Natural killer cell (primary cell): ENCODE measurements around the gene TEX2. TPM values are rescaled to one million over a fixed set of nuclear protein-coding genes. Genes with fewer than 3 reads are reported as not detected.
A peak's percentile ranks its signal among the peaks of the same experiment; 100 is the strongest.

ENCODE experiments used
- ATAC-seq, 3 donors: fragments of 150-1000 bp in 2 of 3; fragments of 200-7000 bp in 1 of 3; cut with Tn5 transposase; 1 replicate in 1 of 3; 2 replicates in 2 of 3; pipeline ENCODE4 v1.10.0; 2021; ENCODE audit warnings: mild to moderate bottlenecking in 2 of 3, moderate library complexity in 2 of 3
- DNase-seq, 2 donors: peaks; one replicate each; pipeline versions ENCODE4 v3.0.0 to v3.0.0-alpha.2; 2013 to 2021; ENCODE audit warnings: mixed read lengths in 1 of 2
- H3K27ac ChIP-seq: one replicate; pipeline ENCODE4 v1.5.1; 2013; ENCODE audit warnings: mild to moderate bottlenecking, low read length
- H3K27me3 ChIP-seq: one replicate; pipeline ENCODE4 v1.6.1; 2013; ENCODE audit warnings: low read length; ENCODE audit not compliant: control insufficient read depth, insufficient read depth
- H3K36me3 ChIP-seq: one replicate; pipeline ENCODE4 v1.6.1; 2013; ENCODE audit warnings: low read length; ENCODE audit not compliant: control insufficient read depth, insufficient read depth
- H3K4me1 ChIP-seq: one replicate; pipeline ENCODE4 v1.6.1; 2013; ENCODE audit warnings: low read length; ENCODE audit not compliant: control insufficient read depth, insufficient read depth
- H3K4me3 ChIP-seq: one replicate; pipeline ENCODE4 v1.5.1; 2013; ENCODE audit warnings: low read length
- H3K9me3 ChIP-seq: one replicate; pipeline ENCODE4 v1.6.1; 2013; ENCODE audit warnings: low read length; ENCODE audit not compliant: control insufficient read depth, insufficient read depth
- H3K27ac Mint-ChIP-seq, 2 donors: one replicate each; pipeline ENCODE4 v1.8.0; 2022; ENCODE audit warnings: mild to moderate bottlenecking in 2 of 2, mixed read lengths in 2 of 2, moderate library complexity in 1 of 2
- H3K27me3 Mint-ChIP-seq, 2 donors: one replicate each; pipeline ENCODE4 v1.8.0; 2022; ENCODE audit warnings: low read depth in 2 of 2, mixed read lengths in 2 of 2
- H3K36me3 Mint-ChIP-seq: one replicate; pipeline ENCODE4 v1.8.0; 2022; ENCODE audit warnings: mixed read lengths
- H3K4me1 Mint-ChIP-seq, 2 donors: one replicate each; pipeline ENCODE4 v1.8.0; 2022; ENCODE audit warnings: mixed read lengths in 2 of 2
- H3K4me3 Mint-ChIP-seq: one replicate; pipeline ENCODE4 v1.8.0; 2022; ENCODE audit warnings: mild to moderate bottlenecking, moderate library complexity, mixed read lengths
- H3K9me3 Mint-ChIP-seq, 2 donors: one replicate each; pipeline ENCODE4 v1.8.0; 2022; ENCODE audit warnings: mixed read lengths in 2 of 2
- CTCF ChIP-seq: fragments of 200-600 bp; IDR thresholded peaks from one replicate; pipeline ENCODE4 v1.8.0; 2022; ENCODE audit warnings: antibody characterized with exemption
- WGBS: methylation state at CpG from one replicate; pipeline ENCODE4 v1.1.7; 2013; ENCODE audit warnings: missing lambda C conversion rate; ENCODE audit not compliant: insufficient coverage; 5-methylcytosine and 5-hydroxymethylcytosine counted together
- intact Hi-C: fragments of 100-400 bp; cut with micrococcal nuclease; formaldehyde crosslinking; loops from one replicate; pipeline ENCODE4 v1.14.2; 2022
- total RNA-seq, 4 donors: library from RNA; stranded (reverse); fragments of 120-200 nt in 1 of 4; gene quantifications; one replicate each; pipeline versions ENCODE4 v1.2.3 to v1.2.4, GENCODE V29; 2013 to 2022

Gene TEX2
- total RNA-seq, 3 donors from 2014 or later (not counting 1 experiment from before 2014, with no cell fraction given): 8.3 to 16.3 (median 11.3) TPM

- intact Hi-C loops: no loop called here
- Mint-ChIP-seq H3K27me3 (no peaks in the 10 kb centered on the region), H3K9me3 (no peaks in the 10 kb centered on the region), H3K36me3 (no peaks in the 10 kb centered on the region), H3K27ac (no peak overlapping the region), H3K4me1 (no peaks in the 10 kb centered on the region), H3K4me3 (no peak overlapping the region)
- H3K27ac ChIP-seq: no peak overlapping the region
- peaks cover 14% of the 10 kb centered on the region for H3K36me3 ChIP-seq
- TF ChIP-seq CTCF: no peak
- H3K4me3 ChIP-seq: no peak overlapping the region
- H3K4me1 ChIP-seq: peaks cover 5% of the 10 kb centered on the region
- ATAC-seq (peak in 1 of 3 donors; percentile 54), DNase-seq (peak in 1 of 2 donors; percentile 14)
- H3K27me3 ChIP-seq: no peaks in the 10 kb centered on the region
- no peaks in the 10 kb centered on the region for H3K9me3 ChIP-seq
- WGBS: 79% methylated on average over 7 of the region's 7 CpGs
Observed at GRCh38 chr17:64174686-64175456, 88.2 kb downstream of the TEX2 start.

- Mint-ChIP-seq H3K27me3 (no peaks in the 10 kb centered on the region), H3K27ac (no peak overlapping the region), H3K4me1 (no peaks in the 10 kb centered on the region), H3K36me3 (no peaks in the 10 kb centered on the region), H3K4me3 (no peak overlapping the region), H3K9me3 (no peaks in the 10 kb centered on the region)
- 92% methylated on average over 3 of the region's 3 CpGs for WGBS
- Histone ChIP-seq H3K27ac (no peak overlapping the region), H3K36me3 (peaks cover 14% of the 10 kb centered on the region), H3K9me3 (no peaks in the 10 kb centered on the region), H3K4me1 (peaks cover 5% of the 10 kb centered on the region), H3K4me3 (no peak overlapping the region), H3K27me3 (no peaks in the 10 kb centered on the region)
- TF ChIP-seq CTCF: no peak
- DNase-seq (no peak), ATAC-seq (no peak)
- intact Hi-C loops: no loop called here
Observed at GRCh38 chr17:64173646-64174045, 89.4 kb downstream of the TEX2 start.

GRCh38 chr17:64172510-64172909, 90.5 kb downstream of the TEX2 start:
- 36% methylated on average over 3 of the region's 3 CpGs for WGBS
- H3K27ac Mint-ChIP-seq: no peak overlapping the region
- H3K36me3 Mint-ChIP-seq: no peaks in the 10 kb centered on the region
- intact Hi-C loops: no loop called here
- no peak for TF ChIP-seq CTCF
- H3K27me3 Mint-ChIP-seq: no peaks in the 10 kb centered on the region
- no peak overlapping the region for H3K27ac ChIP-seq
- no peak for DNase-seq
- no peaks in the 10 kb centered on the region for H3K9me3 Mint-ChIP-seq
- H3K9me3 ChIP-seq: no peaks in the 10 kb centered on the region
- H3K4me1 ChIP-seq: peaks cover 5% of the 10 kb centered on the region
- no peaks in the 10 kb centered on the region for H3K4me1 Mint-ChIP-seq
- H3K27me3 ChIP-seq: no peaks in the 10 kb centered on the region
- H3K36me3 ChIP-seq: peaks cover 14% of the 10 kb centered on the region
- H3K4me3 Mint-ChIP-seq: no peak overlapping the region
- no peak for ATAC-seq
- no peak overlapping the region for H3K4me3 ChIP-seq

GRCh38 chr17:64171041-64171440, 92.0 kb downstream of the TEX2 start:
- Histone ChIP-seq H3K9me3 (no peaks in the 10 kb centered on the region), H3K36me3 (peaks cover 2% of the 10 kb centered on the region), H3K4me1 (peaks cover 5% of the 10 kb centered on the region), H3K27ac (no peak overlapping the region), H3K4me3 (no peak overlapping the region), H3K27me3 (no peaks in the 10 kb centered on the region)
- DNase-seq (no peak), ATAC-seq (no peak)
- intact Hi-C loops: no loop called here
- no peaks in the 10 kb centered on the region for H3K4me1 Mint-ChIP-seq
- no peaks in the 10 kb centered on the region for H3K9me3 Mint-ChIP-seq
- H3K27ac Mint-ChIP-seq: no peak overlapping the region
- TF ChIP-seq CTCF: no peak
- H3K36me3 Mint-ChIP-seq: no peaks in the 10 kb centered on the region
- no peaks in the 10 kb centered on the region for H3K27me3 Mint-ChIP-seq
- H3K4me3 Mint-ChIP-seq: no peak overlapping the region
- WGBS: 95% methylated on average over 8 of the region's 8 CpGs
